HCT116 (cell line): ENCODE measurements around the gene HOXC6. TPM values are rescaled to one million over a fixed set of nuclear protein-coding genes. Genes with fewer than 3 reads are reported as not detected.

Source experiments
- ATAC-seq: fragments of 200-7000 bp; cut with Tn5 transposase; 2 replicates; pipeline ENCODE4 v1.9.1; 2020; ENCODE audit warnings: mild to moderate bottlenecking, moderate library complexity
- BruUV-seq: library from RNA; stranded (reverse); fragments of 400-500 nt; replicated peaks from 2 replicates; lab custom pipeline; 2021; lab: Mats Ljungman, UMichigan
- CTCF ChIA-PET: fragments of 300-600 bp; sonication (Branson Sonifier 250); formaldehyde crosslinking; loops from one replicate; lab custom pipeline; 2021; ENCODE audit warnings: antibody characterized with exemption; lab: Charles Lee
- POLR2A ChIA-PET: fragments of 300-600, 350-600 bp; sonication (Branson Sonifier 250); formaldehyde crosslinking; loops from one replicate; lab custom pipeline; 2021; ENCODE audit warnings: antibody characterized with exemption; lab: Charles Lee
- RAD21 ChIA-PET, 2 experiments: fragments of 300-600 bp; sonication (Branson Sonifier 250); formaldehyde crosslinking; loops; one replicate each; lab custom pipeline; 2023; ENCODE audit warnings: low total read pairs in 2 of 2; ENCODE audit not compliant: uncharacterized antibody in 2 of 2, unreplicated experiment in 2 of 2, low non-redundant PET in 1 of 2; lab: Charles Lee
- DNase-seq: peaks from one replicate; pipeline ENCODE4 v3.0.0-alpha.2; 2010; ENCODE audit warnings: low read depth, low spot score
- H2AFZ ChIP-seq: fragments of 200-600 bp; shearing (Covaris generic), sonication (generic); 2 replicates; pipeline ENCODE4 v1.6.1; 2017; ENCODE audit warnings: low read depth, mixed run types, mixed read lengths, antibody characterized with exemption, low read length; ENCODE audit not compliant: poor library complexity, severe bottlenecking
- H3K27ac ChIP-seq: 2 replicates; pipeline ENCODE4 v1.5.1; 2012; ENCODE audit warnings: low read depth, low read length
- H3K27me3 ChIP-seq: fragments of 200-600 bp; sonication (generic); 2 replicates; pipeline ENCODE4 v1.6.1; 2016; ENCODE audit warnings: mixed run types, low read length, mixed read lengths; ENCODE audit not compliant: insufficient read depth
- H3K36me3 ChIP-seq, 2 experiments: fragments of 200-500 bp in 1 of 2; fragments of 200-600 bp in 1 of 2; sonication (Bioruptor generic) in 1 of 2; sonication (generic) in 1 of 2; 2 replicates each; pipeline versions ENCODE4 v1.5.1 to v1.6.1; 2014 to 2016; ENCODE audit warnings: low read length in 2 of 2, inconsistent platforms in 1 of 2, mixed read lengths in 1 of 2, mixed run types in 1 of 2; ENCODE audit not compliant: insufficient read depth in 2 of 2, control insufficient read depth in 1 of 2
- H3K4me1 ChIP-seq, 2 experiments: fragments of 200-600 bp in 1 of 2; sonication (generic) in 1 of 2; 2 replicates each; pipeline versions ENCODE4 v1.5.1 to v1.6.1; 2012 to 2017; ENCODE audit warnings: low read length in 2 of 2, inconsistent platforms in 1 of 2, mild to moderate bottlenecking in 1 of 2, mixed read lengths in 1 of 2, mixed run types in 1 of 2, moderate library complexity in 1 of 2; ENCODE audit not compliant: insufficient read depth in 2 of 2, control insufficient read depth in 1 of 2
- H3K4me2 ChIP-seq: fragments of 200-600 bp; sonication (generic); 2 replicates; pipeline ENCODE4 v1.6.1; 2017; ENCODE audit warnings: mixed run types, low read length, mixed read lengths
- H3K4me3 ChIP-seq, 2 experiments: fragments of 200-600 bp in 1 of 2; sonication (generic) in 1 of 2; replicated peaks in 1 of 2; 2 replicates each; pipeline ENCODE4 v1.5.1; 2011 to 2016; ENCODE audit warnings: low read length in 2 of 2, control low read depth in 1 of 2, low read depth in 1 of 2, mild to moderate bottlenecking in 1 of 2, mixed read lengths in 1 of 2, mixed run types in 1 of 2
- H3K79me2 ChIP-seq: fragments of 200-600 bp; sonication (generic); 2 replicates; pipeline ENCODE4 v1.6.1; 2017; ENCODE audit warnings: mild to moderate bottlenecking, mixed run types, low read length, moderate library complexity, mixed read lengths; ENCODE audit not compliant: insufficient read depth
- H3K9ac ChIP-seq: fragments of 200-600 bp; sonication (generic); 2 replicates; pipeline ENCODE4 v1.6.1; 2016; ENCODE audit warnings: low read length, mixed read lengths
- H3K9me2 ChIP-seq: fragments of 200-600 bp; sonication (generic), shearing (Covaris generic); 2 replicates; pipeline ENCODE4 v1.6.1; 2017; ENCODE audit warnings: mixed run types, mild to moderate bottlenecking, moderate library complexity; ENCODE audit not compliant: insufficient read depth
- H3K9me3 ChIP-seq, 2 experiments: fragments of 200-500 bp in 1 of 2; fragments of 200-600 bp in 1 of 2; sonication (Bioruptor generic) in 1 of 2; sonication (generic) in 1 of 2; 2 replicates each; pipeline ENCODE4 v1.6.1; 2014 to 2017; ENCODE audit warnings: low read length in 2 of 2, mixed read lengths in 2 of 2, inconsistent platforms in 1 of 2, low read depth in 1 of 2, mild to moderate bottlenecking in 1 of 2, mixed run types in 1 of 2, moderate library complexity in 1 of 2; ENCODE audit not compliant: control insufficient read depth in 1 of 2, insufficient read depth in 1 of 2
- H4K20me1 ChIP-seq: fragments of 200-600 bp; sonication (generic), shearing (Covaris generic); 2 replicates; pipeline ENCODE4 v1.6.1; 2017; ENCODE audit warnings: mixed run types, mild to moderate bottlenecking, moderate library complexity; ENCODE audit not compliant: insufficient read depth
- CBX3 ChIP-seq: IDR thresholded peaks from 2 replicates; pipeline ENCODE4 v1.6.1; 2012; ENCODE audit warnings: low read depth
- CEBPB ChIP-seq: IDR thresholded peaks from 2 replicates; pipeline ENCODE4 v1.6.1; 2012; ENCODE audit warnings: low read depth
- EGR1 ChIP-seq: IDR thresholded peaks from 2 replicates; pipeline ENCODE4 v1.6.1; 2012; ENCODE audit warnings: low read depth
- EZH2 ChIP-seq: fragments of 200-600 bp; sonication (generic); IDR thresholded peaks from 2 replicates; pipeline ENCODE4 v1.6.1; 2017; ENCODE audit warnings: antibody characterized with exemption, mixed run types
- EZH2phosphoT487 ChIP-seq: fragments of 200-600 bp; IDR thresholded peaks from 2 replicates; pipeline ENCODE4 v1.6.1; 2018; ENCODE audit warnings: antibody characterized with exemption, borderline replicate concordance
- FOSL1 ChIP-seq: IDR thresholded peaks from 2 replicates; pipeline ENCODE4 v1.6.1; 2012; ENCODE audit warnings: low read depth
- JUND ChIP-seq: IDR thresholded peaks from 2 replicates; pipeline ENCODE4 v1.6.1; 2012
- POLR2A ChIP-seq: IDR thresholded peaks from 2 replicates; pipeline ENCODE4 v1.7.0; 2011; ENCODE audit warnings: borderline replicate concordance; ENCODE audit not compliant: insufficient read depth, insufficient read length; ENCODE audit errors: extremely low read depth
- POLR2AphosphoS5 ChIP-seq: IDR thresholded peaks from 2 replicates; pipeline ENCODE4 v1.6.1; 2011; ENCODE audit warnings: mild to moderate bottlenecking, low read depth, low read length, moderate library complexity
- RAD21 ChIP-seq: IDR thresholded peaks from 2 replicates; pipeline ENCODE4 v1.6.1; 2012; ENCODE audit warnings: low read depth, mild to moderate bottlenecking
- SP1 ChIP-seq: IDR thresholded peaks from 2 replicates; pipeline ENCODE4 v1.6.1; 2012; ENCODE audit warnings: low read depth
- SRF ChIP-seq: IDR thresholded peaks from 2 replicates; pipeline ENCODE4 v1.6.1; 2012; ENCODE audit warnings: low read depth
- TCF7L2 ChIP-seq: IDR thresholded peaks from 2 replicates; pipeline ENCODE4 v1.7.0; 2011; ENCODE audit warnings: borderline replicate concordance, inconsistent platforms; ENCODE audit not compliant: insufficient read depth, insufficient read length; ENCODE audit errors: extremely low read depth
- YY1 ChIP-seq: IDR thresholded peaks from 2 replicates; pipeline ENCODE4 v1.6.1; 2011; ENCODE audit warnings: low read length, low read depth, moderate library complexity, mild to moderate bottlenecking; ENCODE audit not compliant: insufficient replicate concordance; ENCODE audit errors: extremely low read depth
- ZNF274 ChIP-seq: fragments of 200-500 bp; sonication (Bioruptor generic); IDR thresholded peaks from 2 replicates; pipeline ENCODE4 v1.6.1; 2014; ENCODE audit warnings: mild to moderate bottlenecking, low read depth, low read length, inconsistent platforms
- intact Hi-C: fragments of 100-400 bp; cut with micrococcal nuclease; formaldehyde crosslinking; loops from 2 replicates; pipeline ENCODE4 v1.10.0; 2022
- total RNA-seq: library from RNA; stranded (reverse); gene quantifications from one replicate; pipeline ENCODE4 v1.2.1, GENCODE V29; 2021; ENCODE audit not compliant: unreplicated experiment
- TF ChIP-seq, protein P1 (sequence below): IDR thresholded peaks from 2 replicates; pipeline ENCODE4 v1.6.1; 2012
- TF ChIP-seq, protein P2 (sequence below): IDR thresholded peaks from 2 replicates; pipeline ENCODE4 v1.6.1; 2011; ENCODE audit warnings: mild to moderate bottlenecking, low read length, moderate library complexity; ENCODE audit not compliant: insufficient replicate concordance; ENCODE audit errors: extremely low read depth
- TF ChIP-seq, protein P3 (sequence below): IDR thresholded peaks from 2 replicates; pipeline ENCODE4 v1.6.1; 2012
- TF ChIP-seq, protein P4 (sequence below), 3 experiments: fragments of 200-600 bp in 1 of 3; sonication (generic) in 1 of 3; IDR thresholded peaks in 2 of 3; conservative IDR thresholded peaks in 1 of 3; 2 replicates each; pipeline ENCODE4 v1.5.1; 2012 to 2017; ENCODE audit warnings: low read depth in 2 of 3, low read length in 2 of 3, antibody characterized with exemption in 1 of 3, borderline replicate concordance in 1 of 3, control low read depth in 1 of 3, mild to moderate bottlenecking in 1 of 3, mixed read lengths in 1 of 3, mixed run types in 1 of 3, moderate library complexity in 1 of 3; ENCODE audit not compliant: insufficient read depth in 1 of 3
- TF ChIP-seq, protein P5 (sequence below): IDR thresholded peaks from 2 replicates; pipeline ENCODE4 v1.6.1; 2012; ENCODE audit warnings: low read depth

HOXC6 gene
- total RNA-seq, 1 experiment from 2014 or later: 3.1 TPM

DNA sequence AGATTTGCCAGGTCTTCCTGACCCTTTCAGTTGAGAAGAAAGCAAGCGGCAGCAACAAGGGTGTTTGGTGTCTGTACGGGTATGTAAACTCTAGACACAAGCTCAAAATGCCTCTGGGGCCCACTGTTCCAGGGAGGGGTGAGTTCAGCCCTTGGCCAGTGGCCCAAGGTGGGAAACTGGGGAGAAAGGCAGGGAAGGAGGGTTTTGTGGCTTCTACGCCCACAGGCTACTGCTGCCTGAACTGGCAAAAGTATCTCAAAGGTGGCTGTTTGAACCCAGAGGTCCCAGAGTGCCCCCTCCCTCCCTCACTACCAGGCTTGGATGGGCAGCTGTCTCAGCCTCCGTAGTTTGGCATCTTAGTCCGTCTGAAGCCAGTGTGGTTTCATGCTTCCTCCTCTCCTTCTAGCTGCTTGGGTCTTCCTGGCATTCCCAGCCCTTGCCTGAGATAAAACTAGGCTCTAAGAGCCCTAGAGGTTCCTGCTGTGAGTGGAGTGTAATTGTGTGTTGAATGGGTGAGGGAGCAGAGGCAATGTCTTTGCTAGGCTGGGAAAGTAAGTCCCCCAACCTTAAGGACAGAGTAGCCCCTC, 10.1 kb downstream of the HOXC6 start:
- DNase-seq (no peak), ATAC-seq (no peak)
- Histone ChIP-seq H3K27me3 (no peaks in the 10 kb centered on the region), H3K9ac (no peak overlapping the region), H4K20me1 (no peaks in the 10 kb centered on the region), H3K36me3 (no peaks in the 10 kb centered on the region), H3K4me2 (no peak overlapping the region), H2AFZ (no peak overlapping the region), H3K4me3 (no peak overlapping the region), H3K9me2 (no peaks in the 10 kb centered on the region), H3K79me2 (no peaks in the 10 kb centered on the region), H3K9me3 (no peaks in the 10 kb centered on the region), H3K4me1 (peaks cover 4 to 23% of the 10 kb centered on the region in 2 experiments), H3K27ac (no peak overlapping the region)
- BruUV-seq: no TSS peak
- TF ChIP-seq CBX3 (no peak), EZH2phosphoT487 (no peak), YY1 (no peak), SP1 (no peak), POLR2A (no peak), EGR1 (no peak), EZH2 (no peak), TCF7L2 (no peak), SRF (no peak), JUND (no peak), ZNF274 (no peak), FOSL1 (no peak), RAD21 (no peak), POLR2AphosphoS5 (no peak), CEBPB (no peak)
- TF ChIP-seq, protein P1, sequence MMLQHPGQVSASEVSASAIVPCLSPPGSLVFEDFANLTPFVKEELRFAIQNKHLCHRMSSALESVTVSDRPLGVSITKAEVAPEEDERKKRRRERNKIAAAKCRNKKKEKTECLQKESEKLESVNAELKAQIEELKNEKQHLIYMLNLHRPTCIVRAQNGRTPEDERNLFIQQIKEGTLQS: no peak
- TF ChIP-seq, protein P2, sequence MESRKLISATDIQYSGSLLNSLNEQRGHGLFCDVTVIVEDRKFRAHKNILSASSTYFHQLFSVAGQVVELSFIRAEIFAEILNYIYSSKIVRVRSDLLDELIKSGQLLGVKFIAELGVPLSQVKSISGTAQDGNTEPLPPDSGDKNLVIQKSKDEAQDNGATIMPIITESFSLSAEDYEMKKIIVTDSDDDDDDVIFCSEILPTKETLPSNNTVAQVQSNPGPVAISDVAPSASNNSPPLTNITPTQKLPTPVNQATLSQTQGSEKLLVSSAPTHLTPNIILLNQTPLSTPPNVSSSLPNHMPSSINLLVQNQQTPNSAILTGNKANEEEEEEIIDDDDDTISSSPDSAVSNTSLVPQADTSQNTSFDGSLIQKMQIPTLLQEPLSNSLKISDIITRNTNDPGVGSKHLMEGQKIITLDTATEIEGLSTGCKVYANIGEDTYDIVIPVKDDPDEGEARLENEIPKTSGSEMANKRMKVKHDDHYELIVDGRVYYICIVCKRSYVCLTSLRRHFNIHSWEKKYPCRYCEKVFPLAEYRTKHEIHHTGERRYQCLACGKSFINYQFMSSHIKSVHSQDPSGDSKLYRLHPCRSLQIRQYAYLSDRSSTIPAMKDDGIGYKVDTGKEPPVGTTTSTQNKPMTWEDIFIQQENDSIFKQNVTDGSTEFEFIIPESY: no peak
- TF ChIP-seq, protein P3, sequence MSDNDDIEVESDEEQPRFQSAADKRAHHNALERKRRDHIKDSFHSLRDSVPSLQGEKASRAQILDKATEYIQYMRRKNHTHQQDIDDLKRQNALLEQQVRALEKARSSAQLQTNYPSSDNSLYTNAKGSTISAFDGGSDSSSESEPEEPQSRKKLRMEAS: no peak
- TF ChIP-seq, protein P4, sequence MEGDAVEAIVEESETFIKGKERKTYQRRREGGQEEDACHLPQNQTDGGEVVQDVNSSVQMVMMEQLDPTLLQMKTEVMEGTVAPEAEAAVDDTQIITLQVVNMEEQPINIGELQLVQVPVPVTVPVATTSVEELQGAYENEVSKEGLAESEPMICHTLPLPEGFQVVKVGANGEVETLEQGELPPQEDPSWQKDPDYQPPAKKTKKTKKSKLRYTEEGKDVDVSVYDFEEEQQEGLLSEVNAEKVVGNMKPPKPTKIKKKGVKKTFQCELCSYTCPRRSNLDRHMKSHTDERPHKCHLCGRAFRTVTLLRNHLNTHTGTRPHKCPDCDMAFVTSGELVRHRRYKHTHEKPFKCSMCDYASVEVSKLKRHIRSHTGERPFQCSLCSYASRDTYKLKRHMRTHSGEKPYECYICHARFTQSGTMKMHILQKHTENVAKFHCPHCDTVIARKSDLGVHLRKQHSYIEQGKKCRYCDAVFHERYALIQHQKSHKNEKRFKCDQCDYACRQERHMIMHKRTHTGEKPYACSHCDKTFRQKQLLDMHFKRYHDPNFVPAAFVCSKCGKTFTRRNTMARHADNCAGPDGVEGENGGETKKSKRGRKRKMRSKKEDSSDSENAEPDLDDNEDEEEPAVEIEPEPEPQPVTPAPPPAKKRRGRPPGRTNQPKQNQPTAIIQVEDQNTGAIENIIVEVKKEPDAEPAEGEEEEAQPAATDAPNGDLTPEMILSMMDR (IDR thresholded peaks at IDR 0.05 in 2 of 3, conservative IDR thresholded peaks at IDR 0.05 in 1 of 3; ENCODE audit: borderline replicate concordance in 1 of 3, insufficient read depth in 1 of 3, low read depth in 2 of 3, low read length in 2 of 3): no peak
- TF ChIP-seq, protein P5, sequence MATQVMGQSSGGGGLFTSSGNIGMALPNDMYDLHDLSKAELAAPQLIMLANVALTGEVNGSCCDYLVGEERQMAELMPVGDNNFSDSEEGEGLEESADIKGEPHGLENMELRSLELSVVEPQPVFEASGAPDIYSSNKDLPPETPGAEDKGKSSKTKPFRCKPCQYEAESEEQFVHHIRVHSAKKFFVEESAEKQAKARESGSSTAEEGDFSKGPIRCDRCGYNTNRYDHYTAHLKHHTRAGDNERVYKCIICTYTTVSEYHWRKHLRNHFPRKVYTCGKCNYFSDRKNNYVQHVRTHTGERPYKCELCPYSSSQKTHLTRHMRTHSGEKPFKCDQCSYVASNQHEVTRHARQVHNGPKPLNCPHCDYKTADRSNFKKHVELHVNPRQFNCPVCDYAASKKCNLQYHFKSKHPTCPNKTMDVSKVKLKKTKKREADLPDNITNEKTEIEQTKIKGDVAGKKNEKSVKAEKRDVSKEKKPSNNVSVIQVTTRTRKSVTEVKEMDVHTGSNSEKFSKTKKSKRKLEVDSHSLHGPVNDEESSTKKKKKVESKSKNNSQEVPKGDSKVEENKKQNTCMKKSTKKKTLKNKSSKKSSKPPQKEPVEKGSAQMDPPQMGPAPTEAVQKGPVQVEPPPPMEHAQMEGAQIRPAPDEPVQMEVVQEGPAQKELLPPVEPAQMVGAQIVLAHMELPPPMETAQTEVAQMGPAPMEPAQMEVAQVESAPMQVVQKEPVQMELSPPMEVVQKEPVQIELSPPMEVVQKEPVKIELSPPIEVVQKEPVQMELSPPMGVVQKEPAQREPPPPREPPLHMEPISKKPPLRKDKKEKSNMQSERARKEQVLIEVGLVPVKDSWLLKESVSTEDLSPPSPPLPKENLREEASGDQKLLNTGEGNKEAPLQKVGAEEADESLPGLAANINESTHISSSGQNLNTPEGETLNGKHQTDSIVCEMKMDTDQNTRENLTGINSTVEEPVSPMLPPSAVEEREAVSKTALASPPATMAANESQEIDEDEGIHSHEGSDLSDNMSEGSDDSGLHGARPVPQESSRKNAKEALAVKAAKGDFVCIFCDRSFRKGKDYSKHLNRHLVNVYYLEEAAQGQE: no peak
- intact Hi-C loops: no loop called here
- RAD21 ChIA-PET: no interaction called here
- CTCF ChIA-PET: no interaction called here
- POLR2A ChIA-PET: no interaction called here
